ENCODE measurements around the gene SRPK1. TPM values are rescaled to one million over a fixed set of nuclear protein-coding genes. Genes with fewer than 3 reads are reported as not detected.

The SRPK1 gene
- total and polyA plus RNA-seq, 8 donors: 10.7 to 204 (median 30.4) TPM

GRCh38 chr6:35907750-35908149 lies 13.1 kb downstream of the SRPK1 start:
- H3K4me3 ChIP-seq: no peak overlapping the region
- no peak overlapping the region for H3K27ac ChIP-seq
- no peaks in the 10 kb centered on the region for H3K27me3 ChIP-seq
- WGBS, 5 donors: 84 to 92% (median 88%) methylated on average over 6 of the region's 6 CpGs
- H3K36me3 ChIP-seq: peaks cover 4 to 61% (median 56%) of the 10 kb centered on the region in 4 donors
- intact Hi-C loops (cut with DNase I; ENCODE audit: low total_unique reads): no loop called here
- no peak for TF ChIP-seq POLR2AphosphoS5 (IDR thresholded peaks at IDR 0.05)
- no peak for TF ChIP-seq EP300 (IDR thresholded peaks at IDR 0.05)
- no peak for TF ChIP-seq CTCF (IDR thresholded peaks at IDR 0.05)
- TF ChIP-seq POLR2A (IDR thresholded peaks at IDR 0.05): no peak
- H3K9me3 ChIP-seq: peaks cover 0 to 15% (median 12%) of the 10 kb centered on the region in 4 donors
- DNase-seq: no peak
- no peaks in the 10 kb centered on the region for H3K4me1 ChIP-seq

GRCh38 chr6:35906499-35906846 lies 14.4 kb downstream of the SRPK1 start:
- intact Hi-C loops (cut with DNase I; ENCODE audit: low total_unique reads): no loop called here
- Histone ChIP-seq H3K36me3 (peaks cover 3 to 50% (median 43%) of the 10 kb centered on the region in 4 donors), H3K27ac (no peak overlapping the region), H3K27me3 (no peaks in the 10 kb centered on the region), H3K4me1 (no peaks in the 10 kb centered on the region), H3K9me3 (peaks cover 0 to 15% (median 12%) of the 10 kb centered on the region in 4 donors), H3K4me3 (no peak overlapping the region)
- DNase-seq: no peak
- no peak for TF ChIP-seq CTCF (IDR thresholded peaks at IDR 0.05)
- no peak for TF ChIP-seq POLR2AphosphoS5 (IDR thresholded peaks at IDR 0.05)
- TF ChIP-seq EP300 (IDR thresholded peaks at IDR 0.05): no peak
- 82 to 89% (median 84%) methylated on average over 2 of the region's 2 CpGs for WGBS, 5 donors

DNA sequence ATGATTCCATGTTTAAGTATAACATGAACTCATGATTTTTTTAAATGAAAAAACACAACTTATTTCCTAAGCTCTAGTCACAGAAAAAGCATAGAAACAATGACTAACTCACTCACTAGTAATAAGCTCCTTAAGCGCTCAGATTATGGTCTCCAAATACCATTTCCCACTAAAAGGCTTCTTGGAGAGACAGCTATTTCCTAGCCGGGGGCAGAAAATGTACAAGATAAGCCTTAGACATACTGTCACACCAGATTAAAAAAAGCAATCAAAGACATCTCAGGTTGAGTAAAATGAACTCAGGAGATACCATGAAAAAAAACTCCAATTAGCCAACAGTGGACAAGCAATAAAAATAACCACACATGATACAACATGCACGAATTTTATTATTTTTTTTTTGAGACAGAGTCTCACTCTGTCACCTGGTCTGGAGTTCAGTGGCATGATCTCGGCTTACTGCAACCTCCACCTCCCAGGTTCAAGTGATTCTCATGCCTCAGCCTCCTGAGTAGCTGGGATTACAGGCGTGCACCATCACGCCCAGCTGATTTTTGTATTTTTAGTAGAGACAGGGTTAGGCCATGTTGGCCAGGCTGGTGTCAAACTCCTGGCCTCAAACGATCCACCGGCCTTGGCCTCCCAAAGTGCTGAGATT lies 14.9 kb downstream of the SRPK1 start:
- Histone ChIP-seq H3K36me3 (peaks cover 0 to 45% (median 38%) of the 10 kb centered on the region in 4 donors), H3K4me3 (no peak overlapping the region), H3K27ac (no peak overlapping the region), H3K27me3 (no peaks in the 10 kb centered on the region), H3K9me3 (peaks cover 0 to 15% (median 12%) of the 10 kb centered on the region in 4 donors), H3K4me1 (no peaks in the 10 kb centered on the region)
- TF ChIP-seq POLR2AphosphoS5 (IDR thresholded peaks at IDR 0.05) (no peak), CTCF (IDR thresholded peaks at IDR 0.05) (no peak)
- WGBS, 5 donors: 78 to 85% (median 79%) methylated on average over 8 of the region's 8 CpGs
- DNase-seq: no peak
- intact Hi-C loops (cut with DNase I; ENCODE audit: low total_unique reads): no loop called here

DNA sequence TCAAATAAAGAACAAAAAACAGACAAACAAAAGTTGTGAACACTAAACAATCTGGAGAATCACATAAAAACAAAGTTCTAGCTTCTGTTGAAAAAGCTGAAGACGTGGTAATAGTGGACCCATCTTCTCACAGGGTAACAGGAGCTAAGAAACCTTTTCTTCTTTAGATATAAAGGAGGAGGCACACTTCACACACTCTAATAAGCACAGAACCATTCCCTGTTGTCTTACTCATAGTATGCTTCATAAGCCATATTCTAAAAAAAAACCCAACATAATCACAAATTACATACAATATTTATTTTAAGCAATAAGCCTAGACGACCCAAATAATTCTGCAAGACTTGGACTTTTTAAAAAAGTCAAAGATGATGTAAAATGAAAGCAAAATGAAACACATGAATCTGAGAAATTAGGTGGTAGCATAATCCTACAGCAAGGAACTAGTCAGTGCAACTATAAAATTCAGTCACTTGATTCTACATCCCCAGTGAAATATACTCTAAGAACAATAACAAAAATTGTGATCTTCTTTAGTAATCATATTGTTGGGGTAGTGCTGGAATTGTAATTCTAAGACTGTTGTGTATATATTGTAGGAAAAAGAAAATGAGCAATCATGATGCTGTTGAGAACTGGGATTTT lies 15.6 kb downstream of the SRPK1 start:
- Histone ChIP-seq H3K36me3 (peaks cover 0 to 38% (median 32%) of the 10 kb centered on the region in 4 donors), H3K9me3 (peaks cover 0 to 15% (median 12%) of the 10 kb centered on the region in 4 donors), H3K4me3 (no peak overlapping the region), H3K27me3 (no peaks in the 10 kb centered on the region), H3K4me1 (no peaks in the 10 kb centered on the region), H3K27ac (no peak overlapping the region)
- intact Hi-C loops (cut with DNase I; ENCODE audit: low total_unique reads): no loop called here
- DNase-seq: no peak
- TF ChIP-seq POLR2A (IDR thresholded peaks at IDR 0.05): no peak
- no peak for TF ChIP-seq EP300 (IDR thresholded peaks at IDR 0.05)
- no peak for TF ChIP-seq CTCF (IDR thresholded peaks at IDR 0.05)
- TF ChIP-seq POLR2AphosphoS5 (IDR thresholded peaks at IDR 0.05): no peak
- 47 to 54% (median 51%) methylated on average over 2 of the region's 2 CpGs for WGBS, 5 donors

Measured in stomach (tissue), 9 donors.